Occipital lobe (tissue), 2 donors: Measurements from ENCODE around the gene SEMA5B. TPM values are rescaled to one million over a fixed set of nuclear protein-coding genes. Genes with fewer than 3 reads are reported as not detected.

ENCODE experiments used
- DNase-seq: peaks from one replicate; lab custom pipeline; 2025; lab: John Stamatoyannopoulos, UW
- total RNA-seq: library from RNA; depleted of rRNA; stranded (reverse); fragments of >200 nt; gene quantifications from one replicate; pipeline ENCODE4 v1.2.3, GENCODE V29; 2014

SEMA5B gene
- total RNA-seq, 1 donor from 2014 or later, result 9.8 TPM

- DNase-seq, result no peak
Measured at GRCh38 chr3:122926811-122927210, 100.8 kb downstream of the SEMA5B start.

GRCh38 chr3:122926322-122926721 lies 101.2 kb downstream of the SEMA5B start:
- no peak for DNase-seq

- DNase-seq, result no peak
Measured at GRCh38 chr3:122925756-122926155, 101.8 kb downstream of the SEMA5B start.

- no peak for DNase-seq
Measured at GRCh38 chr3:122924056-122924455, 103.5 kb downstream of the SEMA5B start.

GRCh38 chr3:122923611-122924010 lies 104.0 kb downstream of the SEMA5B start:
- DNase-seq, result no peak

GRCh38 chr3:122921791-122922651 lies 105.5 kb downstream of the SEMA5B start:
- DNase-seq, result no peak

GRCh38 chr3:122920986-122921385 lies 106.6 kb downstream of the SEMA5B start:
- no peak for DNase-seq

GRCh38 chr3:122919291-122919610 lies 108.3 kb downstream of the SEMA5B start:
- DNase-seq, result no peak

GRCh38 chr3:122918576-122919290 lies 108.8 kb downstream of the SEMA5B start:
- no peak for DNase-seq

GRCh38 chr3:122917412-122917811 lies 110.2 kb downstream of the SEMA5B start:
- no peak for DNase-seq

- no peak for DNase-seq
Measured at GRCh38 chr3:122916580-122916979, 111.0 kb downstream of the SEMA5B start.

GRCh38 chr3:122916084-122916483 lies 111.5 kb downstream of the SEMA5B start:
- no peak for DNase-seq

- DNase-seq, result no peak
Measured at GRCh38 chr3:122915300-122916055, 112.1 kb downstream of the SEMA5B start.

GRCh38 chr3:122913539-122914100 lies 113.9 kb downstream of the SEMA5B start:
- DNase-seq, result no peak

- DNase-seq, result no peak
Measured at GRCh38 chr3:122912772-122913538, 114.6 kb downstream of the SEMA5B start.

- no peak for DNase-seq
Measured at GRCh38 chr3:122911901-122912300, 115.7 kb downstream of the SEMA5B start.

- no peak for DNase-seq
Measured at GRCh38 chr3:122908251-122908650, 119.3 kb downstream of the SEMA5B start.

- no peak for DNase-seq
Measured at GRCh38 chr3:122907471-122907870, 120.1 kb downstream of the SEMA5B start.

- DNase-seq, result no peak
Measured at GRCh38 chr3:122903171-122903570, 124.4 kb downstream of the SEMA5B start.

- DNase-seq, result no peak
Measured at GRCh38 chr3:122902326-122902725, 125.2 kb downstream of the SEMA5B start.

- DNase-seq, result no peak
Measured at GRCh38 chr3:122898298-122898697, 129.3 kb downstream of the SEMA5B start.
